ENCODE results near the gene ASCC2. TPM values are rescaled to one million over a fixed set of nuclear protein-coding genes. Genes with fewer than 3 reads are reported as not detected.
A peak's percentile ranks its signal among the peaks of the same experiment; 100 is the strongest.

Gene ASCC2
- total and polyA plus RNA-seq, 2 experiments from 2014 or later: 33.3 to 51.4 TPM

DNA sequence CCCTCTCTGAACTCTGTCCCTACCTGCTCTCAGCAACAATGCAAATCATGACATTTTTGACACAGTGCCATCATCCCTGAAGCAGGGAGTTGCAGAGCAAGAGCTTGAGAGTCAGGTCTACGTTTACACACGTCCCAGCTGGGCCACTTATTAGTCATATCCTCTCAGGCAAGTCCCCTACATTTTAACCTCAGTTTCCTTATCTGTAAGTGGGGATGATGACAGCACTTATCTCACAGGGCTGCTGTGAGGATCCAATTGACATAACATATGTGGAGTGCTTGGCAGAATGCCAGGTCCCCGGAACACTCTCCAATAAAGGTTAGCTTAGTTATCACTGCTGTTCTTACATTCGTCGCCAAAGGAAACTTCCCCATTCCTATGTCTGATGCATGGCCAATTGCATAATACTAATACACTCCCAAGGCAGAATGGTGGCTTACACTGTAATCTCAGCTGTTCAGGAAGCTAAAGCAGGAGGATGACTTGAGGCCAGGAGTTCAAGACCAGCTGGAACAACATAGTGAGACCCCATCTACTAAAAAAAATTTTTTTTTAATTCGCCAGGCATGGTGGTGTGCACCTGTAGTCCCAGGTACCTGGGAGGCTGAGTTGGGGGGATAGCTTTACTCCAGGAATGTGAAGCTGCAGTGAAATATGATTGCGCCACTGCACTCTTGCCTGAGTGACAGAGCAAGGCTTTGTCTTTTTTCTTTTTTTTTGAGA lies 16.6 kb downstream of the ASCC2 start:
- no peaks in the 10 kb centered on the region for H3K9me2 ChIP-seq (ENCODE audit: insufficient read depth)
- H3K79me2 ChIP-seq (ENCODE audit: insufficient read depth): no peaks in the 10 kb centered on the region
- no peak overlapping the region for H3K9ac ChIP-seq
- WGBS, 2 experiments (ENCODE audit: low coverage in 1 of 2, low lambda C conversion rate in 2 of 2, missing lambda C conversion rate in 2 of 2): 42 to 46% methylated on average over 7 of the region's 7 CpGs
- H3K4me2 ChIP-seq (ENCODE audit: unreplicated experiment): no peak overlapping the region
- in situ Hi-C loops (cut with MboI): no loop called here
- peak overlapping the region; percentile 13 for H3K27ac ChIP-seq
- H3F3A ChIP-seq (ENCODE audit: insufficient read depth): peaks cover 38% of the 10 kb centered on the region
- peaks cover 14% of the 10 kb centered on the region for H3K4me1 ChIP-seq (ENCODE audit: insufficient read depth)
- no peaks in the 10 kb centered on the region for H3K9me3 ChIP-seq (ENCODE audit: low read depth)
- no peaks in the 10 kb centered on the region for H3K27me3 ChIP-seq (replicated peaks; ENCODE audit: insufficient read depth)
- TF ChIP-seq EZH2 (IDR thresholded peaks at IDR 0.05; ENCODE audit: insufficient read depth, poor library complexity, severe bottlenecking) (no peak), EZH2phosphoT487 (IDR thresholded peaks at IDR 0.05; ENCODE audit: insufficient read depth, low read depth) (no peak)
- H2AFZ ChIP-seq: no peak overlapping the region
- no peak overlapping the region for H3K4me3 ChIP-seq
- DNase-seq: peak; percentile 83
- peaks cover 33% of the 10 kb centered on the region for H3K36me3 ChIP-seq (ENCODE audit: low read depth)
- no peaks in the 10 kb centered on the region for H4K20me1 ChIP-seq (ENCODE audit: insufficient read depth)

DNA sequence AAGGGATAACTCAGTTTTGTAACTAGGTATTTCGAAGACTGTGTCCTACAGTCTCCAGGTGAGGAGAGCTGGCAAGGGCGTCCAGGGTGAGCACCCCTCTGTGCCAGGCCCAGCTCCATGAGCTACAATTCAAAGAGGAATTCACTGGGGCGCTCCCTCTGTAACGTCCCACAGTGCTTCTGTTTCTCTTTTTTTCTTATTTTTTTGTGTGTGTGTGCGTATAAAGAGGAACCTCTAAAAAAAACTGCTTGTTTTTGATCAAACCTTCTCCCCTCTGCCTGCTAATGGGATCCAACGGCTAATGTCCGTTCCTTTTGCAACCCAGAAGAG lies 17.1 kb downstream of the ASCC2 start:
- peaks cover 33% of the 10 kb centered on the region for H3K36me3 ChIP-seq (ENCODE audit: low read depth)

GRCh38 chr22:29819501-29819900 lies 18.6 kb downstream of the ASCC2 start:
- no peaks in the 10 kb centered on the region for H3K9me3 ChIP-seq (ENCODE audit: low read depth)
- no peak overlapping the region for H3K9ac ChIP-seq
- in situ Hi-C loops (cut with MboI): no loop called here
- WGBS, 2 experiments (ENCODE audit: low coverage in 1 of 2, low lambda C conversion rate in 2 of 2, missing lambda C conversion rate in 2 of 2): 67 to 68% methylated on average over 2 of the region's 2 CpGs
- H3K27ac ChIP-seq: no peak overlapping the region
- H3K79me2 ChIP-seq (ENCODE audit: insufficient read depth): no peaks in the 10 kb centered on the region
- peaks cover 33% of the 10 kb centered on the region for H3K36me3 ChIP-seq (ENCODE audit: low read depth)
- H4K20me1 ChIP-seq (ENCODE audit: insufficient read depth): no peaks in the 10 kb centered on the region
- no peak for DNase-seq
- H3F3A ChIP-seq (ENCODE audit: insufficient read depth): peaks cover 38% of the 10 kb centered on the region
- TF ChIP-seq EZH2 (IDR thresholded peaks at IDR 0.05; ENCODE audit: insufficient read depth, poor library complexity, severe bottlenecking): no peak
- H3K4me1 ChIP-seq (ENCODE audit: insufficient read depth): peaks cover 18% of the 10 kb centered on the region
- no peak overlapping the region for H3K4me3 ChIP-seq
- H3K4me2 ChIP-seq (ENCODE audit: unreplicated experiment): no peak overlapping the region
- no peak overlapping the region for H2AFZ ChIP-seq
- no peaks in the 10 kb centered on the region for H3K27me3 ChIP-seq (replicated peaks; ENCODE audit: insufficient read depth)
- H3K9me2 ChIP-seq (ENCODE audit: insufficient read depth): no peaks in the 10 kb centered on the region

More for the DNA sequence above, 17.1 kb downstream of the ASCC2 start:
- no peaks in the 10 kb centered on the region for H3K79me2 ChIP-seq (ENCODE audit: insufficient read depth)
- H3K27ac ChIP-seq: peak overlapping the region; percentile 13
- in situ Hi-C loops (cut with MboI): no loop called here
- H3K4me3 ChIP-seq: no peak overlapping the region
- peaks cover 38% of the 10 kb centered on the region for H3F3A ChIP-seq (ENCODE audit: insufficient read depth)
- DNase-seq: no peak
- H2AFZ ChIP-seq: no peak overlapping the region
- H3K4me1 ChIP-seq (ENCODE audit: insufficient read depth): peaks cover 18% of the 10 kb centered on the region
- no peak overlapping the region for H3K4me2 ChIP-seq (ENCODE audit: unreplicated experiment)
- WGBS, 2 experiments (ENCODE audit: low coverage in 1 of 2, low lambda C conversion rate in 2 of 2, missing lambda C conversion rate in 2 of 2): 93 to 94% methylated on average over 7 of the region's 7 CpGs
- no peaks in the 10 kb centered on the region for H3K27me3 ChIP-seq (replicated peaks; ENCODE audit: insufficient read depth)
- H3K9me3 ChIP-seq (ENCODE audit: low read depth): no peaks in the 10 kb centered on the region
- H3K9ac ChIP-seq: no peak overlapping the region
- no peaks in the 10 kb centered on the region for H4K20me1 ChIP-seq (ENCODE audit: insufficient read depth)
- TF ChIP-seq EZH2phosphoT487 (IDR thresholded peaks at IDR 0.05; ENCODE audit: insufficient read depth, low read depth): no peak
- TF ChIP-seq EZH2 (IDR thresholded peaks at IDR 0.05; ENCODE audit: insufficient read depth, poor library complexity, severe bottlenecking): no peak
- H3K9me2 ChIP-seq (ENCODE audit: insufficient read depth): no peaks in the 10 kb centered on the region

DNA sequence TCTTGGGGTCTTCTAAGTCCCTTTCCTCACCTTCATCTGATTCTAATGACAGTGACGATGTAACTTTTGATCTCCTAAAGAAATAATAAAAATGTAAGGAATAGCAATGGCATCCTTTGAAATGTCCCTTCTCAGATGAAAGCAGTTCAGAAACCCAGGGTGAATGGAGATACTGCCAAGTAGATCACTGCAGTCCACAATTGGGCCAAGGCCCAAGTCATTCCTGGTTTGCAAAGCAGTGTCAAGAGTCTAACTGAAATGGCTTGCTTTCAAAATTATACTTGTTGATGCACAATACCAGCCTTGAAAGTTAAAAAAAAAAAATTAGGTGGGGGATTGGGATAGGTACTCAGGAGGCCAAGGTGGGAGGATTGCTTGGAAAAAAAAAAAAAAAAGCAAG lies 20.4 kb downstream of the ASCC2 start:
- Histone ChIP-seq H3K9me2 (ENCODE audit: insufficient read depth) (no peaks in the 10 kb centered on the region), H3K9me3 (ENCODE audit: low read depth) (no peaks in the 10 kb centered on the region), H4K20me1 (ENCODE audit: insufficient read depth) (no peaks in the 10 kb centered on the region), H3K4me1 (ENCODE audit: insufficient read depth) (peaks cover 18% of the 10 kb centered on the region), H2AFZ (no peak overlapping the region), H3K4me2 (ENCODE audit: unreplicated experiment) (no peak overlapping the region), H3F3A (ENCODE audit: insufficient read depth) (peaks cover 31% of the 10 kb centered on the region), H3K36me3 (ENCODE audit: low read depth) (peaks cover 25% of the 10 kb centered on the region), H3K4me3 (no peak overlapping the region), H3K27ac (no peak overlapping the region), H3K9ac (no peak overlapping the region), H3K79me2 (ENCODE audit: insufficient read depth) (no peaks in the 10 kb centered on the region), H3K27me3 (replicated peaks; ENCODE audit: insufficient read depth) (no peaks in the 10 kb centered on the region)
- WGBS, 2 experiments (ENCODE audit: low coverage in 1 of 2, low lambda C conversion rate in 2 of 2, missing lambda C conversion rate in 2 of 2): 98 to 100% methylated on average over 1 of the region's 1 CpG
- no peak for DNase-seq
- in situ Hi-C loops (cut with MboI): no loop called here
- TF ChIP-seq EZH2 (IDR thresholded peaks at IDR 0.05; ENCODE audit: insufficient read depth, poor library complexity, severe bottlenecking) (no peak), EZH2phosphoT487 (IDR thresholded peaks at IDR 0.05; ENCODE audit: insufficient read depth, low read depth) (no peak)

All from GM23248 (cell line).